GM12874 (cell line): ENCODE data around the gene KCNAB2.

Experiments used
- TF ChIP-seq, protein P1 (sequence below): IDR thresholded peaks from 2 replicates; pipeline ENCODE4 v1.5.1; 2011; ENCODE audit warnings: low read depth, mild to moderate bottlenecking, control low read depth, low read length, moderate library complexity; ENCODE audit not compliant: insufficient read depth

KCNAB2 gene

DNA sequence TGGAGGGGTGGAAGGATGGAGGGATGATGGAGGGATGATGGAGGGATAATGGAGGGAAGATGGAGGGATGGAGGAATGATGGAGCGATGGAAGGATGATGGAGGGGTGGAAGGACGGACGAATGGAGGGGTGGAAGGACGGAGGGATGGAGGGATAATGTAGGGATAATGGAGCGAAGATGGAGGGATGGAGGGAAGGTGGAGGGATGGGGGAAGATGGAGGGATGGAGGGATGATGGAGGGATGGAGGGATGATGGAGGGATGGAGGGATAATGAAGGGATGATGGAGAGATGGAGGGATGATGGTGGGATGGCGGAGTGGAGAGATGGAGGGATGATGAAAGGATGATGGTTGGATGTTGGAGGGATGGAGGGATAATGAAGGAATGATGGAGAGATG, 61.3 kb downstream of the KCNAB2 start:
- TF ChIP-seq, protein P1, sequence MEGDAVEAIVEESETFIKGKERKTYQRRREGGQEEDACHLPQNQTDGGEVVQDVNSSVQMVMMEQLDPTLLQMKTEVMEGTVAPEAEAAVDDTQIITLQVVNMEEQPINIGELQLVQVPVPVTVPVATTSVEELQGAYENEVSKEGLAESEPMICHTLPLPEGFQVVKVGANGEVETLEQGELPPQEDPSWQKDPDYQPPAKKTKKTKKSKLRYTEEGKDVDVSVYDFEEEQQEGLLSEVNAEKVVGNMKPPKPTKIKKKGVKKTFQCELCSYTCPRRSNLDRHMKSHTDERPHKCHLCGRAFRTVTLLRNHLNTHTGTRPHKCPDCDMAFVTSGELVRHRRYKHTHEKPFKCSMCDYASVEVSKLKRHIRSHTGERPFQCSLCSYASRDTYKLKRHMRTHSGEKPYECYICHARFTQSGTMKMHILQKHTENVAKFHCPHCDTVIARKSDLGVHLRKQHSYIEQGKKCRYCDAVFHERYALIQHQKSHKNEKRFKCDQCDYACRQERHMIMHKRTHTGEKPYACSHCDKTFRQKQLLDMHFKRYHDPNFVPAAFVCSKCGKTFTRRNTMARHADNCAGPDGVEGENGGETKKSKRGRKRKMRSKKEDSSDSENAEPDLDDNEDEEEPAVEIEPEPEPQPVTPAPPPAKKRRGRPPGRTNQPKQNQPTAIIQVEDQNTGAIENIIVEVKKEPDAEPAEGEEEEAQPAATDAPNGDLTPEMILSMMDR: no peak

DNA sequence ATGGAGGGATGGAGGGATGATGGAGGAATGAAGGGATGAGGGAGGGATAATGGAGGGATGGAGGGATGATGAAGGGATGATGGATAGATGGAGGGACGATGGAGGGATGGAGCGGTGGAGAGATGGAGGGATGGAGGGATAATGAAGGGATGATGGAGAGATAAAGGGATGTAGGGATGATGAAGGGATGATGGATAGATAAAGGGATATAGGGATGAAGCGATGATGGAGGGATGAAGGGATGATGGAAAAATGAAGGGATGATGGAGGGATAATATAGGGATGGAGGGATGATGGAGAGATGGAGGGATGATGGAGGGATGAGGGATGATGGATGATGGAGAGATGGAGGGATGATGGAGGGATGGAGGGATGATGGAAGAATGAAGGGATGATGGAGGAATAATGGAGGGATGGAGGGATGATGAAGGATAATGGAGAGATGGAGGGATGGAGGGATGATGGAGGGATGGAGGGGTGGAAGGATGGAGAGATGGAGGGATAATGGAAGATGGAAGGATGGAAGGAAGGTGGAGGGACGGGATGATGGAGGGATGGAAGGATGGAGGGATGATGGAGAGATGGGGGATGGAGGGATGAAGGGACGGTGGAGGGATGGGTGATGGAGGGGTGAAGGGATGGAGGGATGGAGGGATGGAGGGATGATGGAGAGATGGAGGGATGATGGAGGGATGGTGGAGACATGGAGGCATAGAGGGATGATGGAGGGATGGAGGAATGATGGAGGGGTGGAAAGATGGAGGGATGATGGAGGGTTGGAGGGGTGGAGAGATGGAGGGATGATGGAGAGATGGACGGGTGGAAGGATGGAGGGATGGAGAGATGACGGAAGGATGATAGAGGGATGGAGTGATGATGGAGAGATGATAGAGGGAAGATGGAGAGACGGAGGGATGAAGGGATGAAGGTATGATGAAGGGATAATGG, 62.0 kb downstream of the KCNAB2 start:
- TF ChIP-seq, protein P1: no peak

DNA sequence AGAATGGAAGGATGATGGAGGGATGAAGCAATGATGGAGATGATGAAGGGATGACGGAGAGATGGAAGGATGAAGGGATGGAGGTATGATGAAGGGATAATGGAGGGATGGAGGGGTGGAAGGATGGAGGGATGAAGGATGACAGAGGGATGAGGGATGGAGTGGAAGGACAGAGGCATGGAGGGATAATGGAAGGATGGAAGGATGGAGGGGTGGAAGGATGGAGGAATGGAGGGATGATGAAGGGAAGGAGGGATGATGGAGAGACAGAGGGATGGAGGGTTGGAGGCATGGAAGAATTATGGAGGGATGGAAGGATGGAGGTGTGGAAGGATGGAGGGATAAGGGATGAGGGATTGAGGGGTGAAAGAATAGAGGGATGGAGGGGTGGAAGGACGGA, 62.8 kb downstream of the KCNAB2 start:
- TF ChIP-seq, protein P1: no peak

DNA sequence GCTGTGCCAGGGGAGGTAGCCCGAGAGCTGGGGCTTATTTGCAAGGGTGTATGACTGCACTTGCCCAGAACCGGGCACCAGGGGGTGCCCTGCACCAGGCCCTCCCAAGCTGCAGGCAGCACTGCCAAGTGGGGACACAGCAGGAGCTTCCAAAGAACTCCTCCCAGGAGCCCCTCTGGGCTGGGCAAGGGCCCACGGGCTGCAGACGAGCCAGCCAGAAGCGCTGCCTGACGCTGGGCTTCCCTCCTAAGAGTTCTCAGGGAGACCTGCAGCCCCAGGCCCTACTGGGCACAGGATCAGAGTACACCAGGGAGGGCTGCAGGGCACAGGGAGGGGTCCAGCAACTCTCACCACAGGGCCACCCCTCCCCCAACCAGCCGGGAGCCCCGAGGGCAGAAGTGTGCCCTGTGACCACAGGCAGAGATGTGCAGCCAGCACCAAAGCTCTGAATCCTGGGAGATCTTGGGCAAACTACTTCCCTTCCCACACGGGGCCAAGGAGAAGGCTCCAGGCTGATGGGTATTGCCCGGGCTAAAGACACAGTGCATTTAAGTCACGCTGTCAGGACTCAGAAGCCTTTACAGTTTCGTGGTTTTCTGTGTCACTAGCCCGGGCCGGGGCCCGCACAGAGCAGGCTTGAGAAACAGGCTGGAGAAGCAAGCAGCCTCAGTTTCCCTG, 63.4 kb downstream of the KCNAB2 start:
- TF ChIP-seq, protein P1: peak; percentile 75

DNA sequence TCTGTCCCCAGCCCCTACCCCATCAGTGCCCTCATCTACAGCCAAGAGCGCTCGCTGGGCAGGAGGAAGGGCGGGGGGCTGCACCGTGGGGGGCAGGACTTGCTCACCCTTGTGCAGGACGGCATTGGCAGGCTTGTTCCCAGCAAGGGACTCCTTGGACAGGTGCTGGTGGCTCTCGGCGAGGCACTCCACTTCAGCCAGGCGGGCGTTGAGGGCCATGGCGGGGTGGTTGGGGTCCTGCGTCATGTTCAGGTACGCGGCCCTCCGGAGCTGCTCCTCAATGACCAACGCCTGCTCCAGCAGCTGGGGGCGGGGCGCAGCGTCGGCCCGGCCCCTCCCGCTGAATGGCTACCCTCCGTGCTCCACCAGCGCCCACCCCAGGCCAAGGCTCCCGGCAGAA, 64.0 kb downstream of the KCNAB2 start:
- TF ChIP-seq, protein P1: no peak

DNA sequence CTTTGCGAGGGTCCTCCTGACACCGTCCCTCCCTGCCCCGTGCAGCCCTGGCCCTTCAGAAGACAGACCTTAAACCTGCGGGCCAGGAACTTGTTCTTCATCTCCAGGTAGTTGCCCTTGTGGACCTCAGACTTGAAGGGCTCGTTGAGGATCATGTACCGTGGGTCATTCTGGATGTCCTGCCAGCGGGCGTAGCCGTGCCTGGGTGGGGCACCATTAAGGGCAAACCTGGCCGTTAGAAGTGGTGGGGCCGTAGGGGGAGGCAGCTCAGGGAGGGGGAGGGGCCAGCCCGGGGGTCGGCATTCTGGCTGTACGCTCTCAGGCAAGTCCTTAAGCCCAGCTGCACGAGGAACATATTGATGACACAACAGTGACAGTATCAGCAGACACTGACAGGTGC, 64.6 kb downstream of the KCNAB2 start:
- TF ChIP-seq, protein P1: no peak

DNA sequence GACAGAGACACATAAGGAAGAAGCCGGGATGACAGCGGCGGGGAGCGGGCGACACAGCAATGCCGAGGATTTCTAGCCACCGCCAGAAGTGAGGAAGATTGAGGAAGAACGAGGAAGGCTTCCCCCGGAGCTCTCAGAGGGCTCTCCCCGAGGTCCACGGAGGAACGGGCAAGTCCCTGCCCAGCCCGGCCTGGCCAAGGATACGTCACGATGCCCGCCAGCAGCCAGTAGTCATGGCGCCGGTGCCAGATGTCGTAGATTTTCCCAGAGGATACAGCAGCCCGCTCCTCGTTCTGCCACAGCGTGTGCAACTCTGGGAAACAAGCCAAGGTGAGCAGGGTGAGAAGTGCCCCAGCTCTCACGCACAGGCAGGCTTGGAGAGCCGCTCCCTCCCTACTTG, 65.9 kb downstream of the KCNAB2 start:
- TF ChIP-seq, protein P1: no peak
